ENCODE data around the gene OSBP. TPM values are rescaled to one million over a fixed set of nuclear protein-coding genes. Genes with fewer than 3 reads are reported as not detected.
A peak's percentile ranks its signal among the peaks of the same experiment; 100 is the strongest.

The OSBP gene
- total and polyA plus RNA-seq, 4 donors, result 16.5 to 92.5 (median 36.5) TPM

- TF ChIP-seq TAF1 (conservative IDR thresholded peaks at IDR 0.05) (no peak), RAD21 (IDR thresholded peaks at IDR 0.05) (no peak), FOXA2 (IDR thresholded peaks at IDR 0.05) (no peak), MAX (IDR thresholded peaks at IDR 0.05) (no peak), EGR1 (IDR thresholded peaks at IDR 0.05; ENCODE audit: low read depth in 2 of 2) (no peak), ATF3 (IDR thresholded peaks at IDR 0.05) (no peak)
- DNase-seq (ENCODE audit: low spot score), result no peak
- 98% methylated on average over 1 of the region's 1 CpG for WGBS
- Histone ChIP-seq H3K4me3 (ENCODE audit: low read depth in 1 of 3, low read length in 3 of 3) (no peak overlapping the region), H3K27me3 (ENCODE audit: control insufficient read depth in 4 of 4, insufficient read depth in 4 of 4, low read length in 3 of 4) (no peaks in the 10 kb centered on the region), H3K36me3 (ENCODE audit: control insufficient read depth in 4 of 4, insufficient read depth in 3 of 4, low read depth in 1 of 4, low read length in 3 of 4) (peaks cover 5 to 50% (median 42%) of the 10 kb centered on the region in 4 donors), H3K9me3 (ENCODE audit: control insufficient read depth in 4 of 4, low read length in 3 of 4) (no peaks in the 10 kb centered on the region), H3K27ac (ENCODE audit: low read depth in 1 of 2, low read length in 2 of 2) (no peak overlapping the region), H3K4me1 (ENCODE audit: control insufficient read depth in 4 of 4, insufficient read depth in 4 of 4, low read length in 3 of 4) (no peaks in the 10 kb centered on the region), H3K9ac (ENCODE audit: low read depth in 1 of 2, low read length in 2 of 2) (no peak overlapping the region)
Measured at GRCh38 chr11:59575505-59575904, 40.1 kb downstream of the OSBP start.

GRCh38 chr11:59574932-59575502 is 40.6 kb downstream of the OSBP start:
- no peaks in the 10 kb centered on the region for H3K4me1 ChIP-seq (ENCODE audit: control insufficient read depth in 4 of 4, insufficient read depth in 4 of 4, low read length in 3 of 4)
- H3K9ac ChIP-seq (ENCODE audit: low read depth in 1 of 2, low read length in 2 of 2), result no peak overlapping the region
- no peak for DNase-seq (ENCODE audit: low spot score)
- H3K27me3 ChIP-seq (ENCODE audit: control insufficient read depth in 4 of 4, insufficient read depth in 4 of 4, low read length in 3 of 4), result no peaks in the 10 kb centered on the region
- no peaks in the 10 kb centered on the region for H3K9me3 ChIP-seq (ENCODE audit: control insufficient read depth in 4 of 4, low read length in 3 of 4)
- 75% methylated on average over 5 of the region's 5 CpGs for WGBS
- H3K4me3 ChIP-seq (ENCODE audit: low read depth in 1 of 3, low read length in 3 of 3), result no peak overlapping the region
- H3K36me3 ChIP-seq (ENCODE audit: control insufficient read depth in 4 of 4, insufficient read depth in 3 of 4, low read depth in 1 of 4, low read length in 3 of 4), result peaks cover 5 to 46% (median 37%) of the 10 kb centered on the region in 4 donors
- TF ChIP-seq SP1 (IDR thresholded peaks at IDR 0.05), result peak; percentile 14
- TF ChIP-seq HNF4A (conservative IDR thresholded peaks at IDR 0.05), result peak; percentile 3 to 53
- no peak for TF ChIP-seq MAX (IDR thresholded peaks at IDR 0.05)
- H3K27ac ChIP-seq (ENCODE audit: low read depth in 1 of 2, low read length in 2 of 2), result peak overlapping the region in 1 of 2 donors; percentile 23

GRCh38 chr11:59574467-59574866 is 41.1 kb downstream of the OSBP start:
- no peak for DNase-seq (ENCODE audit: low spot score)
- Histone ChIP-seq H3K9ac (ENCODE audit: low read depth in 1 of 2, low read length in 2 of 2) (no peak overlapping the region), H3K4me1 (ENCODE audit: control insufficient read depth in 4 of 4, insufficient read depth in 4 of 4, low read length in 3 of 4) (no peaks in the 10 kb centered on the region), H3K9me3 (ENCODE audit: control insufficient read depth in 4 of 4, low read length in 3 of 4) (no peaks in the 10 kb centered on the region), H3K4me3 (ENCODE audit: low read depth in 1 of 3, low read length in 3 of 3) (no peak overlapping the region), H3K27me3 (ENCODE audit: control insufficient read depth in 4 of 4, insufficient read depth in 4 of 4, low read length in 3 of 4) (no peaks in the 10 kb centered on the region), H3K27ac (ENCODE audit: low read depth in 1 of 2, low read length in 2 of 2) (peak overlapping the region in 1 of 2 donors; percentile 23), H3K36me3 (ENCODE audit: control insufficient read depth in 4 of 4, insufficient read depth in 3 of 4, low read depth in 1 of 4, low read length in 3 of 4) (peaks cover 5 to 40% (median 35%) of the 10 kb centered on the region in 4 donors)
- TF ChIP-seq CTCF (IDR thresholded peaks at IDR 0.05; ENCODE audit: low read depth, low read length, missing input control), result no peak
- TF ChIP-seq REST (IDR thresholded peaks at IDR 0.05), result no peak
- TF ChIP-seq MAX (IDR thresholded peaks at IDR 0.05), result no peak
- TF ChIP-seq JUND (IDR thresholded peaks at IDR 0.05), result no peak
- TF ChIP-seq FOXA2 (IDR thresholded peaks at IDR 0.05), result no peak
- no peak for TF ChIP-seq HNF4G (IDR thresholded peaks at IDR 0.05)
- no peak for TF ChIP-seq FOXA1 (IDR thresholded peaks at IDR 0.05)
- TF ChIP-seq RAD21 (IDR thresholded peaks at IDR 0.05), result no peak
- TF ChIP-seq ZBTB33 (IDR thresholded peaks at IDR 0.05), result no peak
- no peak for TF ChIP-seq EGR1 (IDR thresholded peaks at IDR 0.05; ENCODE audit: low read depth in 2 of 2)
- TF ChIP-seq YY1 (IDR thresholded peaks at IDR 0.05), result no peak
- 88% methylated on average over 2 of the region's 2 CpGs for WGBS
